K562 (cell line): ENCODE results near the gene OLFML2A. TPM values are rescaled to one million over a fixed set of nuclear protein-coding genes. Genes with fewer than 3 reads are reported as not detected.

ENCODE experiments used
- ASH1L ChIP-seq: fragments of 450-650 bp; IDR thresholded peaks from 2 replicates; pipeline ENCODE4 v1.6.1; 2018; ENCODE audit warnings: borderline replicate concordance, mild to moderate bottlenecking, low read depth; ENCODE audit not compliant: partially characterized antibody
- CREM ChIP-seq: IDR thresholded peaks from 2 replicates; pipeline ENCODE4 v1.6.1; 2014; ENCODE audit warnings: antibody characterized with exemption, low read depth
- DLX4 ChIP-seq: fragments of 250-450 bp; sonication (Bioruptor Pico); IDR thresholded peaks from 2 replicates; pipeline ENCODE4 v1.6.1; 2021; ENCODE audit warnings: mild to moderate bottlenecking
- E2F3 ChIP-seq: fragments of 250-450 bp; sonication (Bioruptor Pico); IDR thresholded peaks from 2 replicates; pipeline ENCODE4 v1.4.0; 2020; ENCODE audit warnings: mild to moderate bottlenecking
- E4F1 ChIP-seq: fragments of 250-450 bp; sonication (Bioruptor Pico); IDR thresholded peaks from 2 replicates; pipeline ENCODE4 v1.5.0; 2021; ENCODE audit warnings: mild to moderate bottlenecking, borderline replicate concordance
- FOXJ2 ChIP-seq: fragments of 200-800 bp; sonication (Bioruptor generic); IDR thresholded peaks from 2 replicates; pipeline ENCODE4 v1.6.1; 2016; ENCODE audit warnings: missing genetic modification characterization, missing compliant biosample characterization
- GABPA ChIP-seq: fragments of 200-800 bp; sonication (Bioruptor generic); conservative IDR thresholded peaks from 2 replicates; pipeline ENCODE4 v1.6.1; 2016; ENCODE audit warnings: low read depth, missing genetic modification characterization, missing compliant biosample characterization
- HDGF ChIP-seq: fragments of 450-650 bp; IDR thresholded peaks from 2 replicates; pipeline ENCODE4 v1.6.1; 2016
- MAX ChIP-seq: sonication (generic); formaldehyde crosslinking; IDR thresholded peaks from 2 replicates; pipeline ENCODE4 v1.9.0; 2022; ENCODE audit warnings: mild to moderate bottlenecking, missing genetic modification reagents
- MXD1 ChIP-seq: fragments of 250-450 bp; sonication (Bioruptor Pico); IDR thresholded peaks from 2 replicates; pipeline ENCODE4 v1.8.0; 2021; ENCODE audit warnings: borderline replicate concordance, mild to moderate bottlenecking, moderate library complexity; ENCODE audit not compliant: poor library complexity, severe bottlenecking
- NONO ChIP-seq, 2 experiments: fragments of 200-400 bp in 1 of 2; fragments of 450-650 bp in 1 of 2; formaldehyde crosslinking in 1 of 2; IDR thresholded peaks; 2 replicates each; pipeline ENCODE4 v1.6.1; 2017; ENCODE audit warnings: low read depth in 2 of 2, mild to moderate bottlenecking in 2 of 2, moderate library complexity in 2 of 2, low read length in 1 of 2
- STAT5A ChIP-seq: IDR thresholded peaks from 2 replicates; pipeline ENCODE4 v1.6.1; 2012; ENCODE audit warnings: low read length, inconsistent platforms, borderline replicate concordance
- ZNF224 ChIP-seq: sonication (generic); formaldehyde crosslinking; IDR thresholded peaks from 2 replicates; pipeline ENCODE4 v1.8.0; 2022; ENCODE audit warnings: mild to moderate bottlenecking, missing genetic modification reagents
- ZNF318 ChIP-seq, 2 experiments: fragments of 450-650 bp; IDR thresholded peaks; 2 replicates each; pipeline ENCODE4 v1.6.1; 2016; ENCODE audit warnings: mild to moderate bottlenecking in 2 of 2, borderline replicate concordance in 1 of 2, low read depth in 1 of 2, moderate library complexity in 1 of 2
- ZNF354B ChIP-seq: fragments of 250-450 bp; sonication (Bioruptor Pico); IDR thresholded peaks from 2 replicates; pipeline ENCODE4 v1.4.0; 2020
- polyA plus RNA-seq, 8 experiments: library from polyadenylated mRNA; depleted of rRNA in 4 of 8; stranded (reverse) in 5 of 8; unstranded in 3 of 8; fragments of >200 nt; fragmentation: Nextera tagmentation in 2 of 8; fragmentation: Illumina TruSeq in 1 of 8; extraction: Ambion mirVana in 2 of 8; extraction: Trizol in 1 of 8; gene quantifications; 2 replicates each; pipeline versions ENCODE4 v1.2.1 to v1.2.3, GENCODE V29; 2011 to 2014; ENCODE audit warnings: inconsistent platforms in 1 of 8, missing spikeins in 1 of 8
- total RNA-seq, 7 experiments: library from RNA; depleted of rRNA in 6 of 7; stranded (reverse); fragments of >200 nt in 6 of 7; fragmentation: Illumina TruSeq in 2 of 7; extraction: Trizol in 2 of 7; gene quantifications; 2 replicates each; pipeline versions ENCODE4 v1.2.1 to v1.2.3, GENCODE V29; 2011 to 2021; ENCODE audit warnings: low replicate concordance in 1 of 7

Gene OLFML2A
- total and polyA plus RNA-seq, 9 of the 15 experiments (the other 6 are each of a cell fraction or from before 2014, with no cell fraction given), result 0.16 TPM; not detected in 8

- TF ChIP-seq MAX (CRISPR knock-in tag) (peak; percentile 75), FOXJ2 (tag) (peak; percentile 72), ASH1L (no peak), NONO (IDR thresholded peaks at IDR 0.05; ENCODE audit: low read depth in 2 of 2, low read length in 1 of 2) (peak in 1 of 2 experiments; percentile 57; a peak in 1 of 4 replicates), E2F3 (CRISPR knock-in tag) (no peak), ZNF318 (IDR thresholded peaks at IDR 0.05; ENCODE audit: borderline replicate concordance in 1 of 2, low read depth in 1 of 2) (no peak), E4F1 (CRISPR knock-in tag) (no peak), GABPA (tag) (no peak), HDGF (no peak), STAT5A (no peak), CREM (peak; percentile 9; the same call in 1 of the 2 replicates), ZNF354B (no peak), ZNF224 (CRISPR knock-in tag) (no peak), DLX4 (CRISPR knock-in tag) (no peak), MXD1 (CRISPR knock-in tag) (no peak)
Observed at GRCh38 chr9:124852829-124853531, 76.0 kb downstream of the OLFML2A start, which contains the start of gene WDR38 (continued).
